Uterus (tissue), 2 donors: ENCODE data around the gene CHD5.

Experiments used
- CTCF ChIP-seq, 4 experiments: fragments of 200-600 bp in 2 of 4; fragments of 450-650 bp in 2 of 4; sonication (generic) in 2 of 4; IDR thresholded peaks; one replicate each; pipeline ENCODE4 v1.5.1; 2016 to 2019; ENCODE audit warnings: antibody characterized with exemption in 4 of 4, mild to moderate bottlenecking in 2 of 4, moderate library complexity in 1 of 4
- POLR2A ChIP-seq, 2 donors: fragments of 450-650 bp; IDR thresholded peaks; one replicate each; pipeline ENCODE4 v1.6.1; 2016; ENCODE audit warnings: antibody characterized with exemption in 2 of 2, mild to moderate bottlenecking in 1 of 2, moderate library complexity in 1 of 2

GRCh38 chr1:6087958-6088357, 92.2 kb downstream of the CHD5 start:
- no peak for TF ChIP-seq CTCF (IDR thresholded peaks at IDR 0.05)
- no peak for TF ChIP-seq POLR2A (IDR thresholded peaks at IDR 0.05)
